Smooth muscle cell (in vitro differentiated cells): Measurements from ENCODE around the gene MAPK8. TPM values are rescaled to one million over a fixed set of nuclear protein-coding genes. Genes with fewer than 3 reads are reported as not detected.
A peak's percentile ranks its signal among the peaks of the same experiment; 100 is the strongest.

ENCODE experiments used
- DNase-seq: peaks from one replicate; lab custom pipeline; 2025; ENCODE audit not compliant: unreplicated experiment; lab: John Stamatoyannopoulos, UW
- H2AFZ ChIP-seq: fragments of 200-600 bp; sonication (generic); 2 replicates; pipeline ENCODE4 v1.6.0; 2016; ENCODE audit warnings: antibody characterized with exemption, low read depth, mild to moderate bottlenecking
- H3F3A ChIP-seq: fragments of 200-600 bp; sonication (generic); 2 replicates; pipeline ENCODE4 v1.6.0; 2017; ENCODE audit warnings: antibody characterized with exemption, low read depth
- H3K27ac ChIP-seq: fragments of 200-600 bp; sonication (generic); 2 replicates; pipeline ENCODE4 v1.5.1; 2016; ENCODE audit warnings: low read depth, mild to moderate bottlenecking
- H3K27me3 ChIP-seq: fragments of 200-600 bp; sonication (generic); 2 replicates; pipeline ENCODE4 v1.6.1; 2016; ENCODE audit warnings: low read depth, mild to moderate bottlenecking
- H3K36me3 ChIP-seq: fragments of 200-600 bp; sonication (generic); 2 replicates; pipeline ENCODE4 v1.5.1; 2016; ENCODE audit warnings: low read depth
- H3K4me1 ChIP-seq: fragments of 200-600 bp; sonication (generic); 2 replicates; pipeline ENCODE4 v1.5.1; 2016; ENCODE audit warnings: low read depth
- H3K4me2 ChIP-seq: fragments of 200-600 bp; sonication (generic); 2 replicates; pipeline ENCODE4 v1.6.0; 2016; ENCODE audit warnings: mild to moderate bottlenecking
- H3K4me3 ChIP-seq: fragments of 200-600 bp; sonication (generic); 2 replicates; pipeline ENCODE4 v1.5.1; 2016; ENCODE audit warnings: mild to moderate bottlenecking
- H3K79me2 ChIP-seq: fragments of 200-600 bp; sonication (generic); 2 replicates; pipeline ENCODE4 v1.6.0; 2016; ENCODE audit warnings: low read depth, mild to moderate bottlenecking
- H3K9ac ChIP-seq: fragments of 200-600 bp; sonication (generic); 2 replicates; pipeline ENCODE4 v1.6.0; 2016; ENCODE audit warnings: low read depth
- H3K9me3 ChIP-seq: fragments of 200-600 bp; sonication (generic); replicated peaks from 2 replicates; pipeline ENCODE4 v1.5.1; 2016; ENCODE audit warnings: low read depth
- H4K20me1 ChIP-seq: fragments of 200-600 bp; sonication (generic); 2 replicates; pipeline ENCODE4 v1.6.0; 2016; ENCODE audit warnings: low read depth
- WGBS: methylation state at CpG from one replicate; pipeline ENCODE4 v1.1.7; 2016; ENCODE audit warnings: low lambda C conversion rate; 5-methylcytosine and 5-hydroxymethylcytosine counted together
- polyA plus RNA-seq: library from polyadenylated mRNA; unstranded; fragments of >200 nt; fragmentation: Nextera tagmentation; extraction: Ambion mirVana; gene quantifications from 2 replicates; pipeline ENCODE4 v1.2.1, GENCODE V29; 2016
- total RNA-seq: library from RNA; depleted of rRNA; stranded (reverse); fragments of >200 nt; gene quantifications from 2 replicates; pipeline ENCODE4 v1.2.3, GENCODE V29; 2014
- TF ChIP-seq, protein P1 (sequence below): fragments of 200-600 bp; sonication (generic); IDR thresholded peaks from 2 replicates; pipeline ENCODE4 v1.5.1; 2017; ENCODE audit warnings: borderline replicate concordance, mild to moderate bottlenecking, antibody characterized with exemption; ENCODE audit not compliant: insufficient read depth, poor library complexity, severe bottlenecking

MAPK8 gene
- total and polyA plus RNA-seq, 2 experiments from 2014 or later, result 13.1 to 45.5 TPM

- WGBS, result 92% methylated on average over 2 of the region's 2 CpGs
- TF ChIP-seq, protein P1, sequence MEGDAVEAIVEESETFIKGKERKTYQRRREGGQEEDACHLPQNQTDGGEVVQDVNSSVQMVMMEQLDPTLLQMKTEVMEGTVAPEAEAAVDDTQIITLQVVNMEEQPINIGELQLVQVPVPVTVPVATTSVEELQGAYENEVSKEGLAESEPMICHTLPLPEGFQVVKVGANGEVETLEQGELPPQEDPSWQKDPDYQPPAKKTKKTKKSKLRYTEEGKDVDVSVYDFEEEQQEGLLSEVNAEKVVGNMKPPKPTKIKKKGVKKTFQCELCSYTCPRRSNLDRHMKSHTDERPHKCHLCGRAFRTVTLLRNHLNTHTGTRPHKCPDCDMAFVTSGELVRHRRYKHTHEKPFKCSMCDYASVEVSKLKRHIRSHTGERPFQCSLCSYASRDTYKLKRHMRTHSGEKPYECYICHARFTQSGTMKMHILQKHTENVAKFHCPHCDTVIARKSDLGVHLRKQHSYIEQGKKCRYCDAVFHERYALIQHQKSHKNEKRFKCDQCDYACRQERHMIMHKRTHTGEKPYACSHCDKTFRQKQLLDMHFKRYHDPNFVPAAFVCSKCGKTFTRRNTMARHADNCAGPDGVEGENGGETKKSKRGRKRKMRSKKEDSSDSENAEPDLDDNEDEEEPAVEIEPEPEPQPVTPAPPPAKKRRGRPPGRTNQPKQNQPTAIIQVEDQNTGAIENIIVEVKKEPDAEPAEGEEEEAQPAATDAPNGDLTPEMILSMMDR, result no peak
These were observed 54.7 kb downstream of the MAPK8 start for GRCh38 chr10:48361176-48361575.

DNA sequence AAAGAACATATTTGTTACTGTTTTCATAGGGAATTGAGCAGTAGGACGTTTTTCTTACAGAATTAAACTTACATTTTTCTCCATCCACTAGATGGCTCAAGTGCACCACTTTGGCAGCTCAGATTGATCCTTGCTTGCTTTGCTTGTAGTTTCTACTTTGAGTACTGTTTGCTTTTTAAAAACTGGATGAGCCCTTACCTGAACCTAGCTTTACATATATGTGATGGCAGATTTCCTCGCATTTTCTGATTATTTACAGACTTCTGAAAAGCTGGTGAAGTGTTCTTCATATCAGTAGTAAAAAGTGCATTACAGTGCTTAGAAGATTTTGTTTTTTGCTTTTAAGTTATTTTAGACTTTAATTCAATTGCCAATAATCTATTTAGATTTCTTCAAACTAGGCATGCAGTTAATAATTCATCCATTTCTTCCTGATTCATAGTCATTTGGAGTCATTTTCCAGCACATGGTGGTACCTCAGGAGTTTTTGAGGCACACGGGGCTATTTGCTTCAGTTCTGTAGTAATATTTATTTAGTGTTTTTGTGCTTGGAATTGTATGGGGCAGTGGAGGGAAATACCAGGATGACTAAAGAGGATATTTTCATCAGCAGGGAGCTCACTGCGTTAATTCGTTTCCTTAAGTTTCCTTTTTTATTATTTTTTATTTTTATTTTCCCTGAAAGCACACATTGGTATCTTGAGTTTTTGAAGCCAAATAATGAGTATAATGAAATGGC lies 57.3 kb downstream of the MAPK8 start:
- WGBS, result 56% methylated on average over 5 of the region's 5 CpGs
- Histone ChIP-seq H3K9me3 (no peaks in the 10 kb centered on the region), H3F3A (no peaks in the 10 kb centered on the region), H3K4me2 (no peak overlapping the region), H3K9ac (no peak overlapping the region), H3K4me3 (no peak overlapping the region), H3K36me3 (no peaks in the 10 kb centered on the region), H3K79me2 (peaks cover 38% of the 10 kb centered on the region), H3K4me1 (no peaks in the 10 kb centered on the region), H3K27me3 (no peaks in the 10 kb centered on the region), H2AFZ (no peak overlapping the region), H3K27ac (no peak overlapping the region), H4K20me1 (peaks cover 96% of the 10 kb centered on the region)
- DNase-seq, result no peak
- TF ChIP-seq, protein P1, result peak; percentile 61

More at GRCh38 chr10:48361176-48361575, 54.7 kb downstream of the MAPK8 start:
- Histone ChIP-seq H3K27ac (no peak overlapping the region), H3K4me2 (no peak overlapping the region), H3K9me3 (no peaks in the 10 kb centered on the region), H3F3A (no peaks in the 10 kb centered on the region), H2AFZ (no peak overlapping the region), H3K79me2 (peaks cover 27% of the 10 kb centered on the region), H4K20me1 (peaks cover 99% of the 10 kb centered on the region), H3K9ac (no peak overlapping the region), H3K27me3 (no peaks in the 10 kb centered on the region), H3K36me3 (no peaks in the 10 kb centered on the region), H3K4me3 (no peak overlapping the region), H3K4me1 (no peaks in the 10 kb centered on the region)
- no peak for DNase-seq

GRCh38 chr10:48364659-48365405 lies 58.4 kb downstream of the MAPK8 start:
- Histone ChIP-seq H3K27me3 (no peaks in the 10 kb centered on the region), H3K4me3 (no peak overlapping the region), H3K4me1 (no peaks in the 10 kb centered on the region), H3K36me3 (no peaks in the 10 kb centered on the region), H3K9ac (no peak overlapping the region), H3F3A (no peaks in the 10 kb centered on the region), H4K20me1 (peaks cover 96% of the 10 kb centered on the region), H3K4me2 (no peak overlapping the region), H3K9me3 (no peaks in the 10 kb centered on the region), H2AFZ (no peak overlapping the region), H3K79me2 (peaks cover 41% of the 10 kb centered on the region), H3K27ac (no peak overlapping the region)
- WGBS, result 79% methylated on average over 3 of the region's 3 CpGs
- DNase-seq, result no peak
- TF ChIP-seq, protein P1, result no peak
